ENCODE results near the gene SPATS2L. TPM values are rescaled to one million over a fixed set of nuclear protein-coding genes. Genes with fewer than 3 reads are reported as not detected.

SPATS2L gene
- total RNA-seq, 4 donors from 2014 or later, result 99.0 to 142 (median 124) TPM

DNA sequence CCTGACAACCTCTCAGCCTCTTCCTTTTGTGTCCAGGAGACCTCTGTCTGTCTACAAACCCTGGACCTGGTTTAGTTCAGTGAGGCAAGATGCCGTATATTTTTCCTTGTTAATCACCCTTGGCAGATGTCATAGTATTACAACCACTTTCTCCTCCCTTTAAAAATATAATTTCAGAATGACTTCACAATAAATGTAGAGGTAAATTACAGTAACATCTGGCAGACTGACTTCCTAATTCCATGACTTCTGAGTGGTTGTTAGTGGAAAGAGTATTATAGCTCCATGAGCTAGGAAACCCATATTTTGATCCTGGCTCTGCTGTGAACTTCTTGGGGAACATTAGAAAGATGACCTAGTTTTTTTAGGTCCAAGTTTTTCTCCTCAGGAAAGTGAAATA is 39.5 kb downstream of the SPATS2L start:
- no peak for DNase-seq
- Histone ChIP-seq H3K4me3 (no peak overlapping the region), H3K27me3 (no peaks in the 10 kb centered on the region), H3K9me3 (no peaks in the 10 kb centered on the region), H3K4me1 (no peaks in the 10 kb centered on the region), H3K36me3 (no peaks in the 10 kb centered on the region), H3K27ac (no peak overlapping the region)
- no peak for TF ChIP-seq POLR2A (IDR thresholded peaks at IDR 0.05)
- TF ChIP-seq, protein P1, sequence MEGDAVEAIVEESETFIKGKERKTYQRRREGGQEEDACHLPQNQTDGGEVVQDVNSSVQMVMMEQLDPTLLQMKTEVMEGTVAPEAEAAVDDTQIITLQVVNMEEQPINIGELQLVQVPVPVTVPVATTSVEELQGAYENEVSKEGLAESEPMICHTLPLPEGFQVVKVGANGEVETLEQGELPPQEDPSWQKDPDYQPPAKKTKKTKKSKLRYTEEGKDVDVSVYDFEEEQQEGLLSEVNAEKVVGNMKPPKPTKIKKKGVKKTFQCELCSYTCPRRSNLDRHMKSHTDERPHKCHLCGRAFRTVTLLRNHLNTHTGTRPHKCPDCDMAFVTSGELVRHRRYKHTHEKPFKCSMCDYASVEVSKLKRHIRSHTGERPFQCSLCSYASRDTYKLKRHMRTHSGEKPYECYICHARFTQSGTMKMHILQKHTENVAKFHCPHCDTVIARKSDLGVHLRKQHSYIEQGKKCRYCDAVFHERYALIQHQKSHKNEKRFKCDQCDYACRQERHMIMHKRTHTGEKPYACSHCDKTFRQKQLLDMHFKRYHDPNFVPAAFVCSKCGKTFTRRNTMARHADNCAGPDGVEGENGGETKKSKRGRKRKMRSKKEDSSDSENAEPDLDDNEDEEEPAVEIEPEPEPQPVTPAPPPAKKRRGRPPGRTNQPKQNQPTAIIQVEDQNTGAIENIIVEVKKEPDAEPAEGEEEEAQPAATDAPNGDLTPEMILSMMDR (IDR thresholded peaks at IDR 0.05), result no peak

DNA sequence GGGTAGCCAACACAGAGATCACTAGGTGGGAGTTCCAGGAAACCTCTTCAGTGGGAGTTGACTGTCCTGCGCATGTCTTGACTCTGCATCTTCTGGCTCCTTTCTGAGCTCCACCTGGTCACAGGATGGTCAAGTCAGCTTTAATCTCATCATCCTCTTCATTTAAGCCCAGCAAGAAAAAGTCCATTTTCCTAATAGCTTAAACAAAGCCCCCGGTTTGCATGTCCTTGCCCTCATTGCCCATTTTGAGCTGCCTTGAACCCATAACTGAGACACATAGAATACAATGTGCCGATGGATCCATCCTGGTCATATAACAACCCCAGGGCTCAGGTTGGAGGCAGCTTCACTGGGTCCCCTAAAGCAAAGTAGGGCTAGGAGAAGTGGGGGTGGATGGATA is 40.8 kb downstream of the SPATS2L start:
- no peak overlapping the region for H3K4me3 ChIP-seq
- no peak for TF ChIP-seq POLR2A (IDR thresholded peaks at IDR 0.05)
- TF ChIP-seq, protein P1 (IDR thresholded peaks at IDR 0.05), result no peak
- H3K27me3 ChIP-seq, result no peaks in the 10 kb centered on the region
- DNase-seq, result no peak
- H3K36me3 ChIP-seq, result no peaks in the 10 kb centered on the region
- H3K27ac ChIP-seq, result no peak overlapping the region
- H3K9me3 ChIP-seq, result no peaks in the 10 kb centered on the region
- H3K4me1 ChIP-seq, result no peaks in the 10 kb centered on the region

DNA sequence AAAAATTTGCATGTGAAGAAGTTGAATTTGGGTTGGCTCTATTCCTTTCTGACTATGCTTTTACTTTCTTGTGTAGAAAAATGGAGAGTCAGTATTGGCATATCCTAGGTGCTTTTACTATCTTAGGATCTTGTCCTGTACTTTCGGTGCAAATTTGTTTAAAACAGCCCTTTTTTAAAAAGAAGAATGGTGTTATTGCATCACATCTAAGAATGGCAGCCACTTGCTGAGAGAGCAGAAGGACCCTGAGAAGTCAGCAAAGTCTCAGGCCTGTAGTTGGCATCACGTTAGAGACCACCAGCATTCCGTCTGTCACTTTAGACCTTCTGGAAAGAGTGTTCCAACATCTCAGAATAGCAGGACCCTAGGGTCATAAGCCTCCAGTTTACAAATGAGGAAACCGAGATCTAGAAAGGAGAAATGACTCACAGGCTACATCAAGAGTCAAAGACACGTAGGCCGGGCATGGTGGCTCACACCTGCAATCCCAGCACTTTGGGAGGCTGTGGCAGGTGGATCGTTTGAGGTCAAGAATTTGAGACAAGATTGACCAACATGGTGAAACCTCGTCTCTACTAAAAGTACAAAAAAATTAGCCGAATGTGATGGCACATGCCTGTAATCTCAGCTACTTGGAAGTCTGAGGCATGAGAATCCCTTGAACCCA is 42.5 kb downstream of the SPATS2L start:
- Histone ChIP-seq H3K27me3 (no peaks in the 10 kb centered on the region), H3K27ac (no peak overlapping the region), H3K36me3 (no peaks in the 10 kb centered on the region), H3K4me1 (no peaks in the 10 kb centered on the region), H3K9me3 (no peaks in the 10 kb centered on the region), H3K4me3 (no peak overlapping the region)
- DNase-seq, result no peak
- TF ChIP-seq POLR2A (IDR thresholded peaks at IDR 0.05), result no peak

DNA sequence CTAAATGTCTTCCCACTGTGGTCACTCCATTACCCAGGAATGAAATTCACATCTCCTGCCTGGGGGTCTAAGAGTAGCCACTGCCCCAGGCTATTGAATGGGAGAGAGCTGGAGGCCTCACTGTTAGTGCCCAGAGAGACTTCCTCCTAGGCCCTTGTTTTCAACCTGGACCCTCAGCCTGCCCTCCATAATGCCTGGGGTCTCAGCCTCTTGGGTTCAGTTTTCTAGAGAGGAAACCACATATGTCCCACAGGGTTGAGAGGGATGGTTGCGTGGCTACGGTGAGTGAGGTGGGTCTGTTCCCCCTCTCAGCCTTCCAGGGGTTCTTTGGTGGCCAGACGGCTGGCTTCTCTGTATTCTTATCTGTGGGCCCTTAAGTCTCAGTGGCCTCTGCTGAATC is 43.4 kb downstream of the SPATS2L start:
- H3K4me3 ChIP-seq, result no peak overlapping the region
- no peak overlapping the region for H3K27ac ChIP-seq
- no peaks in the 10 kb centered on the region for H3K4me1 ChIP-seq
- no peaks in the 10 kb centered on the region for H3K9me3 ChIP-seq
- no peak for DNase-seq
- TF ChIP-seq POLR2A (IDR thresholded peaks at IDR 0.05), result no peak
- TF ChIP-seq, protein P1 (IDR thresholded peaks at IDR 0.05), result no peak
- no peaks in the 10 kb centered on the region for H3K36me3 ChIP-seq
- H3K27me3 ChIP-seq, result no peaks in the 10 kb centered on the region

DNA sequence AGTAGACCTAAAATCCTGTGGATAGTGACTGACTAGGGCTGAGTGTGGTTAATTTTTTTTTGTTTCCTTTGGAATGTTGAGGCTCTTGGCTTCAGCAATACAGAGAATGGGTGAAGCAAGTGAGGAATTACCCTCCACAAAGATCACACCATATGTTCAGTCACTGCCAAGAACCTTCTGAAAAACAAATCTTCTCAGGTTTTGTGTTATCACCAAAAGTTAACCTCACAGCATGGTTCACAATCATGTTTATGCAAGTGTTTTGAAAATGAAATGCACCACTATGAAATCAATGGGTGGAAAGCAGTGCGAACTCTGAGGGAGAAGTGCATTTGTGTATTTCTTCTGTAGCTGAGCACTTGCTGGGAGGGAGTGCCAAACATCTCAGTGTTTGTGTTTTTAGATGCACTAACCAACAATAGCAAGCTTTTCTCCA is 44.4 kb downstream of the SPATS2L start:
- DNase-seq, result no peak
- Histone ChIP-seq H3K4me3 (no peak overlapping the region), H3K36me3 (no peaks in the 10 kb centered on the region), H3K9me3 (no peaks in the 10 kb centered on the region), H3K4me1 (no peaks in the 10 kb centered on the region), H3K27ac (no peak overlapping the region), H3K27me3 (no peaks in the 10 kb centered on the region)
- TF ChIP-seq, protein P1 (IDR thresholded peaks at IDR 0.05), result no peak
- no peak for TF ChIP-seq POLR2A (IDR thresholded peaks at IDR 0.05)

DNA sequence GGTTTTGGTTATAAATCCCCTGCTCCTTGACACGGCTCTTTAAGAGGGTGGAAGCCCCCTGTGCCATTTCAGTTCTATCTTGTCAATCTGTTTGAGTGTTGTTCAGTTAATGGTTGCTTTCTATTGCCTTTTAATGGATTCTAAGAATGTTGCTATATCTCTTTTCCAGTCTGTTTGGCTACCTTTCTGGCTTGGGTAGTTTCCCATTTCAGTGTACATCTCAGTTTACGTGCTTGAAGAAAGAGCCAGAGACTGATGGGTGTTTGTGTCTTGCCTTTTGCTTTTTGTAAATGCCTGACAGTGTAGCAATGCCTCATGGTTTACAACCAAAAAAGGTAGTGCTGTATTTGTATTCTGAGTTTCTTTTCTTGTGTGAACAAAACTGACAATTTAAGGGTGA is 45.3 kb downstream of the SPATS2L start:
- DNase-seq, result no peak
- Histone ChIP-seq H3K27me3 (no peaks in the 10 kb centered on the region), H3K4me1 (no peaks in the 10 kb centered on the region), H3K27ac (no peak overlapping the region), H3K9me3 (no peaks in the 10 kb centered on the region), H3K36me3 (no peaks in the 10 kb centered on the region), H3K4me3 (no peak overlapping the region)
- TF ChIP-seq, protein P1 (IDR thresholded peaks at IDR 0.05), result no peak
- TF ChIP-seq POLR2A (IDR thresholded peaks at IDR 0.05), result no peak
